WTC11 (cell line): ENCODE measurements around the gene UCKL1. TPM values are rescaled to one million over a fixed set of nuclear protein-coding genes. Genes with fewer than 3 reads are reported as not detected.

ENCODE experiments used
- ATAC-seq: fragments of 200-7000 bp; cut with Tn5 transposase; 2 replicates; pipeline ENCODE4 v1.10.0; 2021; ENCODE audit warnings: mild to moderate bottlenecking, moderate library complexity
- CTCF ChIA-PET: fragments of 300-600 bp; sonication (Branson Sonifier 250); formaldehyde crosslinking; loops from one replicate; lab custom pipeline; 2021; ENCODE audit warnings: antibody characterized with exemption; lab: Charles Lee
- POLR2A ChIA-PET: fragments of 350-600 bp; sonication (Branson Sonifier 250); formaldehyde crosslinking; loops from one replicate; lab custom pipeline; 2021; ENCODE audit warnings: antibody characterized with exemption; lab: Charles Lee
- DNase-seq: peaks from one replicate; pipeline ENCODE4 v3.0.0; 2021; ENCODE audit warnings: low spot score
- H3K27ac Mint-ChIP-seq: 2 replicates; pipeline ENCODE4 v1.8.0; 2021; ENCODE audit warnings: mixed read lengths
- H3K27me3 Mint-ChIP-seq: 2 replicates; pipeline ENCODE4 v1.8.0; 2021; ENCODE audit warnings: low read depth, mild to moderate bottlenecking, moderate library complexity, mixed read lengths
- H3K36me3 Mint-ChIP-seq: 2 replicates; pipeline ENCODE4 v1.8.0; 2021; ENCODE audit warnings: mixed read lengths
- H3K4me1 Mint-ChIP-seq: 2 replicates; pipeline ENCODE4 v1.8.0; 2022; ENCODE audit warnings: mixed read lengths
- H3K4me3 Mint-ChIP-seq: 2 replicates; pipeline ENCODE4 v1.8.0; 2021; ENCODE audit warnings: mild to moderate bottlenecking, moderate library complexity, mixed read lengths
- H3K9me3 Mint-ChIP-seq: 2 replicates; pipeline ENCODE4 v1.8.0; 2021; ENCODE audit warnings: mixed read lengths
- AR ChIP-seq: fragments of 250-450 bp; sonication (Bioruptor Pico); IDR thresholded peaks from 2 replicates; pipeline ENCODE4 v1.9.0; 2021; ENCODE audit warnings: mild to moderate bottlenecking
- ARID4B ChIP-seq: sonication (generic); formaldehyde crosslinking; IDR thresholded peaks from 2 replicates; pipeline ENCODE4 v1.8.0; 2023; ENCODE audit warnings: missing genetic modification reagents, mild to moderate bottlenecking, borderline replicate concordance
- ATF2 ChIP-seq: sonication (generic); formaldehyde crosslinking; IDR thresholded peaks from 2 replicates; pipeline ENCODE4 v1.8.1; 2022; ENCODE audit warnings: low read depth, missing genetic modification reagents, borderline replicate concordance
- CBFB ChIP-seq: sonication (generic); formaldehyde crosslinking; IDR thresholded peaks from 2 replicates; pipeline ENCODE4 v1.8.1; 2022; ENCODE audit warnings: mild to moderate bottlenecking, low read depth, missing genetic modification reagents
- ETV6 ChIP-seq: sonication (generic); formaldehyde crosslinking; IDR thresholded peaks from 2 replicates; pipeline ENCODE4 v1.8.1; 2022; ENCODE audit warnings: mild to moderate bottlenecking, missing genetic modification reagents
- NFATC4 ChIP-seq: fragments of 250-450 bp; sonication (Bioruptor Pico); IDR thresholded peaks from 2 replicates; pipeline ENCODE4 v1.9.0; 2021; ENCODE audit warnings: mild to moderate bottlenecking
- NR1H2 ChIP-seq: sonication (generic); formaldehyde crosslinking; IDR thresholded peaks from 2 replicates; pipeline ENCODE4 v1.9.0; 2021; ENCODE audit warnings: mild to moderate bottlenecking, moderate library complexity, missing genetic modification reagents
- SMAD3 ChIP-seq: sonication (generic); formaldehyde crosslinking; IDR thresholded peaks from 2 replicates; pipeline ENCODE4 v1.8.0; 2022; ENCODE audit warnings: missing genetic modification reagents, mild to moderate bottlenecking, borderline replicate concordance
- SMAD4 ChIP-seq: sonication (generic); formaldehyde crosslinking; IDR thresholded peaks from 2 replicates; pipeline ENCODE4 v1.8.0; 2022; ENCODE audit warnings: mild to moderate bottlenecking, missing genetic modification reagents
- TEAD4 ChIP-seq: sonication (generic); formaldehyde crosslinking; IDR thresholded peaks from 2 replicates; pipeline ENCODE4 v1.8.0; 2022; ENCODE audit warnings: mild to moderate bottlenecking, missing genetic modification reagents
- ZNF121 ChIP-seq: sonication (generic); formaldehyde crosslinking; IDR thresholded peaks from 2 replicates; pipeline ENCODE4 v1.8.0; 2023; ENCODE audit warnings: missing genetic modification reagents
- ZNF396 ChIP-seq: fragments of 250-450 bp; sonication (Bioruptor Pico); IDR thresholded peaks from 2 replicates; pipeline ENCODE4 v1.8.0; 2021; ENCODE audit warnings: mild to moderate bottlenecking, moderate library complexity, borderline replicate concordance
- ZNF671 ChIP-seq: fragments of 250-450 bp; sonication (Bioruptor Pico); IDR thresholded peaks from 2 replicates; pipeline ENCODE4 v1.8.0; 2021; ENCODE audit warnings: mild to moderate bottlenecking
- total RNA-seq: library from RNA; stranded (reverse); gene quantifications from 3 replicates; pipeline ENCODE4 v1.2.3, GENCODE V29; 2021
- TF ChIP-seq, protein P1 (sequence below): sonication (generic); formaldehyde crosslinking; conservative IDR thresholded peaks from 2 replicates; pipeline ENCODE4 v1.8.1; 2022; ENCODE audit warnings: mild to moderate bottlenecking, missing genetic modification reagents
- TF ChIP-seq, protein P2 (sequence below): fragments of 200-600 bp; IDR thresholded peaks from 2 replicates; pipeline ENCODE4 v1.8.0; 2022; ENCODE audit warnings: antibody characterized with exemption
- TF ChIP-seq, protein P3 (sequence below): sonication (generic); formaldehyde crosslinking; IDR thresholded peaks from 2 replicates; pipeline ENCODE4 v1.8.0; 2022; ENCODE audit warnings: mild to moderate bottlenecking, missing genetic modification reagents

Gene UCKL1
- total RNA-seq, 1 experiment from 2014 or later = 51.2 TPM

DNA sequence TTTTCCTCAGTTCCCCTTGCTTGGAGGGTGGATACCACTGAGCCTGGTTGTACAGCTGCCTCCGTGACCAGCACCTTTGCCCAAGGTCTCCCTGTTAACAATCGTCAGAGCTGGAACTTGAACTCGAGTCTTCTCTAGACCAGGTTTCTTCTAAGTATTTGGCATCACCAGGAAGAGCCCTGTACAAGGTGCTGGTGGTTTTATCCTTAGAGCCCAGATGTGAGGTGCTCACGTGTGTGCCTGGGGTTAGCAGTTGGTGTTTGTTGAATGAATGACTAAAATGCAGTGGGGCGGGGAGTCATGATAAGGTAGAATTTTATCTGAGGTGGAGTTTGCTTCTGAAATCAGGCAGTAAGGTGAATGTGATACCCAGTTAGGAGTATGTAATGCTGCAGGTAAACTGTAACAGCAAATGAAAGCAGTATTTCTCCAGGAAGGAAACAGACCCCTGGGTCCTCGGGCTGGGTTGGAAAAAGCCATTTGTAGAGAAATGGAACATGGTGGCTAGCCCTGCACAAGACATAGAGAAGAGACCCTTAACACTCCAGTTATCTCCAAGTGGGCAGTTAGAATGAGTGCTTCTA, 58.1 kb downstream of the UCKL1 start:
- Mint-ChIP-seq H3K27ac (no peak overlapping the region), H3K4me3 (no peak overlapping the region), H3K9me3 (no peaks in the 10 kb centered on the region), H3K27me3 (no peaks in the 10 kb centered on the region), H3K4me1 (peaks cover 15% of the 10 kb centered on the region), H3K36me3 (no peaks in the 10 kb centered on the region)
- ATAC-seq = no peak
- POLR2A ChIA-PET = no interaction called here
- no peak for DNase-seq
- CTCF ChIA-PET = no interaction called here
- TF ChIP-seq, protein P1, sequence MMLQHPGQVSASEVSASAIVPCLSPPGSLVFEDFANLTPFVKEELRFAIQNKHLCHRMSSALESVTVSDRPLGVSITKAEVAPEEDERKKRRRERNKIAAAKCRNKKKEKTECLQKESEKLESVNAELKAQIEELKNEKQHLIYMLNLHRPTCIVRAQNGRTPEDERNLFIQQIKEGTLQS (CRISPR knock-in tag) = no peak
- no peak for TF ChIP-seq SMAD4 (CRISPR knock-in tag)
- TF ChIP-seq TEAD4 (CRISPR knock-in tag) = no peak
- TF ChIP-seq, protein P2, sequence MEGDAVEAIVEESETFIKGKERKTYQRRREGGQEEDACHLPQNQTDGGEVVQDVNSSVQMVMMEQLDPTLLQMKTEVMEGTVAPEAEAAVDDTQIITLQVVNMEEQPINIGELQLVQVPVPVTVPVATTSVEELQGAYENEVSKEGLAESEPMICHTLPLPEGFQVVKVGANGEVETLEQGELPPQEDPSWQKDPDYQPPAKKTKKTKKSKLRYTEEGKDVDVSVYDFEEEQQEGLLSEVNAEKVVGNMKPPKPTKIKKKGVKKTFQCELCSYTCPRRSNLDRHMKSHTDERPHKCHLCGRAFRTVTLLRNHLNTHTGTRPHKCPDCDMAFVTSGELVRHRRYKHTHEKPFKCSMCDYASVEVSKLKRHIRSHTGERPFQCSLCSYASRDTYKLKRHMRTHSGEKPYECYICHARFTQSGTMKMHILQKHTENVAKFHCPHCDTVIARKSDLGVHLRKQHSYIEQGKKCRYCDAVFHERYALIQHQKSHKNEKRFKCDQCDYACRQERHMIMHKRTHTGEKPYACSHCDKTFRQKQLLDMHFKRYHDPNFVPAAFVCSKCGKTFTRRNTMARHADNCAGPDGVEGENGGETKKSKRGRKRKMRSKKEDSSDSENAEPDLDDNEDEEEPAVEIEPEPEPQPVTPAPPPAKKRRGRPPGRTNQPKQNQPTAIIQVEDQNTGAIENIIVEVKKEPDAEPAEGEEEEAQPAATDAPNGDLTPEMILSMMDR = no peak
- TF ChIP-seq ATF2 (CRISPR knock-in tag) = no peak
- TF ChIP-seq ZNF121 = no peak
- TF ChIP-seq NR1H2 (CRISPR knock-in tag) = no peak
- TF ChIP-seq AR = no peak
- no peak for TF ChIP-seq SMAD3 (CRISPR knock-in tag)
- TF ChIP-seq ZNF671 (CRISPR knock-in tag) = no peak
- TF ChIP-seq, all 79 proteins: peak for 0

DNA sequence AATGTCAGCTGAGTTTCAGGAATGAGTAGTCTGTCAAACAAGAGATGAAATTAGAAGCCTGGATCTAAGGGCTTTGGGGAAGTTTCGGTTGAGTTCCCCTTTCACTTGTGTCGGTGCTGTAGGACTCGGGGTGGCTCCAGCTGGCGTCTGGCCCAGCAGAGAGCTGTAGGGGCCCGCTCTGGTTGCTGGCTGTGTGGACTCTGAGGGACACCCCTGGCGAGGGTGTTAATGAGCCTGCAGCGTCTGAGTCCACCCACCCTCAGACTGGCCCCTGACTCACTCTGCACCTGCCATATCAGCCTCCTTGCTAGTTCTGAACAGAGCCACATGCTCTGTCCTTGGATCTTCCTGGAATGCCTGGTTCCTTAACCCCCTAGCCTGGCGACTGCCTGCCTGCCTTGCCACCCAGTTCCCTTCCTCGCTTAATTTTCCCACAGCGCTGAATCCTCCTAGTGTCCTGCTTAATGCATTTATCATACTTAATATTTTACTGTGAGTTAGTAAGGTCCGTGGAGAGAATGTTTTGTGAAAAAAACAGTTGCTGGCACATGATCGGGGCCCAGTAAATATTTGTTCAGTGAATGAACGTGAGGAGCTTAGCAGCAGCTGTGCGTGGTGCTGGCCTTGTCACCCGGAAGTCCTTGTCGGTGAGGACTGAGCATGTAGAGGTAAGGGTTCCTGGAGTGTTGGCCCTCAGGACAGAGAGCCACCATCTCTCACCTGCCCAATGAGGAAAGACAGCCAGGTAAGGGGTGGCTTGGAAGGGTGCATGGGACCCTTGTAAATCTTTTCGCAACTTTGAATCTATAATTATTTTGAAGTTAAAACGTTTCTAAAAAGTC, 59.7 kb downstream of the UCKL1 start:
- H3K4me3 Mint-ChIP-seq = peak overlapping the region; percentile 87
- H3K4me1 Mint-ChIP-seq = peaks cover 15% of the 10 kb centered on the region
- H3K36me3 Mint-ChIP-seq = peaks cover under 1% of the 10 kb centered on the region; the same call in 1 of the 2 replicates
- CTCF ChIA-PET = interaction anchor here (1.2 to 4.2 kb wide), 5 partner anchors 37 to 161 kb away, joined by 3 to 20 read pairs (median 6); partner anchors contain the start of gene SAMD10
- POLR2A ChIA-PET = no interaction called here
- ATAC-seq (no peak; the same call in 1 of the 2 replicates), DNase-seq (no peak)
- H3K27ac Mint-ChIP-seq = peak overlapping the region; percentile 81; the same call in 1 of the 2 replicates
- TF ChIP-seq, protein P3, sequence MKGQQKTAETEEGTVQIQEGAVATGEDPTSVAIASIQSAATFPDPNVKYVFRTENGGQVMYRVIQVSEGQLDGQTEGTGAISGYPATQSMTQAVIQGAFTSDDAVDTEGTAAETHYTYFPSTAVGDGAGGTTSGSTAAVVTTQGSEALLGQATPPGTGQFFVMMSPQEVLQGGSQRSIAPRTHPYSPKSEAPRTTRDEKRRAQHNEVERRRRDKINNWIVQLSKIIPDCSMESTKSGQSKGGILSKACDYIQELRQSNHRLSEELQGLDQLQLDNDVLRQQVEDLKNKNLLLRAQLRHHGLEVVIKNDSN = no peak
- TF ChIP-seq ZNF396 (CRISPR knock-in tag) = no peak
- TF ChIP-seq NFATC4 (CRISPR knock-in tag) = no peak
- no peak for TF ChIP-seq CBFB (CRISPR knock-in tag)
- TF ChIP-seq, protein P2 = no peak
- no peak for TF ChIP-seq ETV6 (CRISPR knock-in tag)
- TF ChIP-seq ARID4B = no peak
- H3K27me3 Mint-ChIP-seq = no peaks in the 10 kb centered on the region
- no peaks in the 10 kb centered on the region for H3K9me3 Mint-ChIP-seq
